ENCODE measurements around the gene LMO1.

DNA sequence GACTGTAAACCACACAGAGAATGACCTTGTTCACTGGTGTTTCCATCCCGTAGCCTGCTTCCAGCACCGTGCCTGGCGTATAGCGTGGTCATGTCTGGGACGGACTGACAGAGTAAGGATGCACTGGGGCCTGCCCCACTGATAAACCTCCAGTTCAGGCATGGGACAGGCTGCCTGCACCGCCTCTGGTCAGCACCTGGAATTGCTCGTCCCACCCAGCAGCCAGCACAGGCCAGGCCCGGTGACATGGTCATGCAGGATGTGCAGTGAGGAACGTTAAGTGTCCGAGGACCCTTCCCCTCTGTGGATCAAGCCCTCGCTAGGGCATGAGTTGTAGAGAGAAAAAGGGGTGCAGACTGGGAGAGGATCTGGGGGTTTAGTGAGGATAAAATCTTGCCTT, 44.8 kb downstream of the LMO1 start:
- TF ChIP-seq, protein P1, sequence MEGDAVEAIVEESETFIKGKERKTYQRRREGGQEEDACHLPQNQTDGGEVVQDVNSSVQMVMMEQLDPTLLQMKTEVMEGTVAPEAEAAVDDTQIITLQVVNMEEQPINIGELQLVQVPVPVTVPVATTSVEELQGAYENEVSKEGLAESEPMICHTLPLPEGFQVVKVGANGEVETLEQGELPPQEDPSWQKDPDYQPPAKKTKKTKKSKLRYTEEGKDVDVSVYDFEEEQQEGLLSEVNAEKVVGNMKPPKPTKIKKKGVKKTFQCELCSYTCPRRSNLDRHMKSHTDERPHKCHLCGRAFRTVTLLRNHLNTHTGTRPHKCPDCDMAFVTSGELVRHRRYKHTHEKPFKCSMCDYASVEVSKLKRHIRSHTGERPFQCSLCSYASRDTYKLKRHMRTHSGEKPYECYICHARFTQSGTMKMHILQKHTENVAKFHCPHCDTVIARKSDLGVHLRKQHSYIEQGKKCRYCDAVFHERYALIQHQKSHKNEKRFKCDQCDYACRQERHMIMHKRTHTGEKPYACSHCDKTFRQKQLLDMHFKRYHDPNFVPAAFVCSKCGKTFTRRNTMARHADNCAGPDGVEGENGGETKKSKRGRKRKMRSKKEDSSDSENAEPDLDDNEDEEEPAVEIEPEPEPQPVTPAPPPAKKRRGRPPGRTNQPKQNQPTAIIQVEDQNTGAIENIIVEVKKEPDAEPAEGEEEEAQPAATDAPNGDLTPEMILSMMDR (IDR thresholded peaks at IDR 0.05 in 2 of 3, conservative IDR thresholded peaks at IDR 0.05 in 1 of 3; ENCODE audit: borderline replicate concordance in 1 of 3, insufficient read depth in 1 of 3, low read depth in 2 of 3, low read length in 2 of 3), result no peak
- no peak for TF ChIP-seq POLR2A (IDR thresholded peaks at IDR 0.05; ENCODE audit: borderline replicate concordance, extremely low read depth, insufficient read depth, insufficient read length)
- TF ChIP-seq EZH2 (IDR thresholded peaks at IDR 0.05), result no peak
- TF ChIP-seq, protein P2, sequence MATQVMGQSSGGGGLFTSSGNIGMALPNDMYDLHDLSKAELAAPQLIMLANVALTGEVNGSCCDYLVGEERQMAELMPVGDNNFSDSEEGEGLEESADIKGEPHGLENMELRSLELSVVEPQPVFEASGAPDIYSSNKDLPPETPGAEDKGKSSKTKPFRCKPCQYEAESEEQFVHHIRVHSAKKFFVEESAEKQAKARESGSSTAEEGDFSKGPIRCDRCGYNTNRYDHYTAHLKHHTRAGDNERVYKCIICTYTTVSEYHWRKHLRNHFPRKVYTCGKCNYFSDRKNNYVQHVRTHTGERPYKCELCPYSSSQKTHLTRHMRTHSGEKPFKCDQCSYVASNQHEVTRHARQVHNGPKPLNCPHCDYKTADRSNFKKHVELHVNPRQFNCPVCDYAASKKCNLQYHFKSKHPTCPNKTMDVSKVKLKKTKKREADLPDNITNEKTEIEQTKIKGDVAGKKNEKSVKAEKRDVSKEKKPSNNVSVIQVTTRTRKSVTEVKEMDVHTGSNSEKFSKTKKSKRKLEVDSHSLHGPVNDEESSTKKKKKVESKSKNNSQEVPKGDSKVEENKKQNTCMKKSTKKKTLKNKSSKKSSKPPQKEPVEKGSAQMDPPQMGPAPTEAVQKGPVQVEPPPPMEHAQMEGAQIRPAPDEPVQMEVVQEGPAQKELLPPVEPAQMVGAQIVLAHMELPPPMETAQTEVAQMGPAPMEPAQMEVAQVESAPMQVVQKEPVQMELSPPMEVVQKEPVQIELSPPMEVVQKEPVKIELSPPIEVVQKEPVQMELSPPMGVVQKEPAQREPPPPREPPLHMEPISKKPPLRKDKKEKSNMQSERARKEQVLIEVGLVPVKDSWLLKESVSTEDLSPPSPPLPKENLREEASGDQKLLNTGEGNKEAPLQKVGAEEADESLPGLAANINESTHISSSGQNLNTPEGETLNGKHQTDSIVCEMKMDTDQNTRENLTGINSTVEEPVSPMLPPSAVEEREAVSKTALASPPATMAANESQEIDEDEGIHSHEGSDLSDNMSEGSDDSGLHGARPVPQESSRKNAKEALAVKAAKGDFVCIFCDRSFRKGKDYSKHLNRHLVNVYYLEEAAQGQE (IDR thresholded peaks at IDR 0.05; ENCODE audit: low read depth), result no peak
- TF ChIP-seq ELF1 (IDR thresholded peaks at IDR 0.05; ENCODE audit: borderline replicate concordance, low read depth), result no peak
- TF ChIP-seq, protein P3, sequence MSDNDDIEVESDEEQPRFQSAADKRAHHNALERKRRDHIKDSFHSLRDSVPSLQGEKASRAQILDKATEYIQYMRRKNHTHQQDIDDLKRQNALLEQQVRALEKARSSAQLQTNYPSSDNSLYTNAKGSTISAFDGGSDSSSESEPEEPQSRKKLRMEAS (IDR thresholded peaks at IDR 0.05), result no peak
- no peak for TF ChIP-seq POLR2AphosphoS5 (IDR thresholded peaks at IDR 0.05; ENCODE audit: low read depth, low read length)
- no peak for TF ChIP-seq SIN3A (IDR thresholded peaks at IDR 0.05; ENCODE audit: low read depth)
- TF ChIP-seq EZH2phosphoT487 (IDR thresholded peaks at IDR 0.05; ENCODE audit: borderline replicate concordance), result no peak

Measured in HCT116 (cell line).